GM12878 (cell line): ENCODE data around the gene NEK8. TPM values are rescaled to one million over a fixed set of nuclear protein-coding genes. Genes with fewer than 3 reads are reported as not detected.

ENCODE experiments used
- ATAC-seq: fragments of 200-7000 bp; cut with Tn5 transposase; 3 replicates; pipeline ENCODE4 v1.9.1; 2020; ENCODE audit warnings: mild to moderate bottlenecking, moderate library complexity
- BruUV-seq: library from RNA; stranded (reverse); fragments of 400-500 nt; replicated peaks from 2 replicates; lab custom pipeline; 2021; lab: Mats Ljungman, UMichigan
- CTCF ChIA-PET: fragments of 300-600 bp; sonication (Branson Sonifier 250); formaldehyde crosslinking; extraction: SDS; loops from one replicate; lab custom pipeline; 2021; ENCODE audit warnings: inconsistent platforms; lab: Yijun Ruan, JAX
- POLR2A ChIA-PET: fragments of 350-600 bp; formaldehyde crosslinking; extraction: SDS; loops from one replicate; lab custom pipeline; 2021; ENCODE audit warnings: inconsistent platforms; lab: Charles Lee
- RAD21 ChIA-PET: fragments of 300-600 bp; sonication (Branson Sonifier 250); formaldehyde crosslinking; loops from one replicate; lab custom pipeline; 2023; ENCODE audit warnings: antibody characterized with exemption; ENCODE audit not compliant: unreplicated experiment; lab: Charles Lee
- SMC1A ChIA-PET: fragments of 300-600 bp; sonication (Branson Sonifier 250); formaldehyde crosslinking; loops from one replicate; lab custom pipeline; 2023; ENCODE audit not compliant: unreplicated experiment, uncharacterized antibody; lab: Charles Lee
- DNase-seq: peaks from one replicate; pipeline ENCODE4 v3.0.0-alpha.2; 2011; ENCODE audit warnings: low read depth, low spot score
- FAIRE-seq: peaks from 3 replicates; lab custom pipeline; 2011; peaks lifted over from hg19 to GRCh38; lab: Jason Lieb, UNC
- H2AFZ ChIP-seq: 2 replicates; pipeline ENCODE4 v1.6.0; 2011; ENCODE audit warnings: low read depth, low read length, control low read depth; ENCODE audit not compliant: control insufficient read depth
- H3K27ac ChIP-seq: 2 replicates; pipeline ENCODE4 v1.5.1; 2011; ENCODE audit warnings: control low read depth; ENCODE audit not compliant: control insufficient read depth, insufficient read depth
- H3K27me3 ChIP-seq, 2 experiments: replicated peaks in 1 of 2; 2 replicates each; pipeline versions ENCODE4 v1.6.0 to v1.6.1; 2011; ENCODE audit warnings: low read length in 1 of 2; ENCODE audit not compliant: control insufficient read depth in 2 of 2, insufficient read depth in 2 of 2
- H3K36me3 ChIP-seq, 2 experiments: 2 replicates each; pipeline ENCODE4 v1.5.1; 2011; ENCODE audit warnings: low read length in 1 of 2; ENCODE audit not compliant: control insufficient read depth in 2 of 2, insufficient read depth in 2 of 2
- H3K4me1 ChIP-seq: 2 replicates; pipeline ENCODE4 v1.6.1; 2011; ENCODE audit warnings: mild to moderate bottlenecking, low read length, moderate library complexity, mixed read lengths; ENCODE audit not compliant: control insufficient read depth, insufficient read depth
- H3K4me2 ChIP-seq: 2 replicates; pipeline ENCODE4 v1.6.0; 2011; ENCODE audit warnings: control low read depth; ENCODE audit not compliant: control insufficient read depth, insufficient read depth
- H3K4me3 ChIP-seq: fragments of 200-600 bp; sonication (generic); 2 replicates; pipeline ENCODE4 v1.5.1; 2016
- H3K79me2 ChIP-seq: 2 replicates; pipeline ENCODE4 v1.6.0; 2011; ENCODE audit warnings: low read length; ENCODE audit not compliant: control insufficient read depth, insufficient read depth
- H3K9ac ChIP-seq: 2 replicates; pipeline ENCODE4 v1.8.0; 2011; ENCODE audit warnings: low read length, control low read depth, mixed read lengths; ENCODE audit not compliant: control insufficient read depth, insufficient read depth
- H3K9me3 ChIP-seq: replicated peaks from 3 replicates; pipeline ENCODE4 v1.5.1; 2011; ENCODE audit warnings: mild to moderate bottlenecking, low read length; ENCODE audit not compliant: control insufficient read depth, insufficient read depth
- H4K20me1 ChIP-seq: 2 replicates; pipeline ENCODE4 v1.6.0; 2011; ENCODE audit not compliant: control insufficient read depth, insufficient read depth
- CBX5 ChIP-seq: sonication (generic); IDR thresholded peaks from 2 replicates; pipeline ENCODE4 v1.6.1; 2016; ENCODE audit warnings: low read depth, moderate library complexity, mild to moderate bottlenecking, inconsistent platforms
- SPI1 ChIP-seq: IDR thresholded peaks from 2 replicates; pipeline ENCODE4 v1.6.1; 2011; ENCODE audit warnings: low read depth, mild to moderate bottlenecking, low read length, moderate library complexity, borderline replicate concordance; ENCODE audit not compliant: insufficient read depth
- WGBS: methylation state at CpG from one replicate; pipeline ENCODE4 v1.1.6; 2016; ENCODE audit warnings: low lambda C conversion rate; ENCODE audit not compliant: insufficient replicate concordance, insufficient coverage; ENCODE audit errors: missing lambda C conversion rate; 5-methylcytosine and 5-hydroxymethylcytosine counted together
- in situ Hi-C: fragments of 300-500 bp; cut with MboI; formaldehyde crosslinking; loops from 9 replicates; pipeline ENCODE4 v1.14.3; 2018; ENCODE audit warnings: mixed read lengths
- intact Hi-C: fragments of 100-400 bp; cut with micrococcal nuclease; formaldehyde crosslinking; loops from one replicate; pipeline ENCODE4 v1.14.2; 2022; ENCODE audit not compliant: unreplicated experiment
- polyA plus RNA-seq, 11 experiments: library from polyadenylated mRNA; depleted of rRNA in 4 of 11; unstranded in 6 of 11; stranded (reverse) in 5 of 11; fragments of >200 nt; fragmentation: Nextera tagmentation in 4 of 11; fragmentation: Illumina TruSeq in 1 of 11; extraction: Ambion mirVana in 4 of 11; extraction: Trizol in 1 of 11; gene quantifications; 1 replicate in 1 of 11; 2 replicates in 10 of 11; pipeline versions ENCODE4 v1.2.1 to v1.2.3, GENCODE V29; 2011 to 2016; ENCODE audit warnings: inconsistent platforms in 2 of 11, missing spikeins in 2 of 11, low read depth in 1 of 11
- total RNA-seq, 4 experiments: library from RNA; depleted of rRNA in 3 of 4; stranded (reverse); fragments of >200 nt in 3 of 4; fragmentation: Illumina TruSeq in 1 of 4; extraction: Trizol in 1 of 4; gene quantifications; 2 replicates each; pipeline versions ENCODE4 v1.2.1 to v1.2.3, GENCODE V29; 2013 to 2021
- TF ChIP-seq, protein P1 (sequence below): fragments of 450-650 bp; IDR thresholded peaks from 2 replicates; pipeline ENCODE4 v1.6.1; 2016; ENCODE audit warnings: mild to moderate bottlenecking

NEK8 gene
- total and polyA plus RNA-seq, 10 of the 15 experiments (the other 5 are each of a cell fraction or from before 2014, with no cell fraction given), result 2.3 to 14.3 (median 9.4) TPM

DNA sequence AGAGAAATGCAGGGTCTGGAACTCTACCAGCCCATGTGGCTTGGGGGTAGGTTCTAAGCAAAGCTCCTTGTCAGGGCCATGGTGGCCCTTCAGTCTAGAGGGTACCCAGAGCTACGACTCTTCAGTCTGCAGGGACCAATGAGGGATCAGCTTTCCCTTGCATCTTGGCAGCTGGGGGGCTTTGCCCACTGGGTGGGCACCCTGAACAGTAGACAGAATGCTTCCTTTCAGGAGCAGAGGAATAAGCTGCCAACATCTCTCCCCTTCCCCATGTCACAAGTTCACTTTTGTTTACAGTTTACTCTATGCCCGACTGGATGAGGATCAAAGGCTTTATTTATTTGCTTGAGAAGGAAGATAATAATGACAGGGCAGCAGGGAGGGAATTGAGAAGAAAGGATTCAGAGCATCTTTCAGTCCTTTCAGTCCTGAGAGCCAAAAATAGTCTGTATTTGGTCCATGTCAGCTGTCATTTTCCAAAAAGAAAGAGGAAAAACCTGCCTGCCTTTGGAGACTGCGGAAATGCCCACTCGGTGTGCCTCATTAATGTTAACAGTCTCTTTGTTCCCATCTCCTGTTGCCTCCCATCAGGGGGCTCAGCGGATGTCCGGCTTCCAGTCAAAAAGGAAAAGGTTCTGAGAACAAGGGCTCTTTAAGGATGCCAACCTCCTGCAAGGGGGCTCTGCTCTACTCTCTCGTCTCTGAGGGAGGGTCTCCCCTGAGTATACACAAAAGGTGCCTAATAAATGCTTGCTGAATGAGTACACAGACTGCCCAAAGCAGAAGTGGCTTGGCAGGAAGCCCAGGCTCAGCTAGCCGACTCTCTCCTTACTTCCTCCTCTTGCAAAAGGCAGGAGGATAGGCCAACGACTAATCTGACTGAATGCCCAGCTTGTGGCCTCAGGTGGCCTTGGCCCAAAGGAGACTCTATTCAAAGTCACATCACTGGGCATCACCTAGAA, 32.3 kb downstream of the NEK8 start:
- DNase-seq (no peak), FAIRE-seq (no peak), ATAC-seq (no peak; the same call in 2 of the 3 replicates)
- no peaks in the 10 kb centered on the region for H3K9me3 ChIP-seq
- WGBS, result 56% methylated on average over 9 of the region's 9 CpGs
- H3K27me3 ChIP-seq, result no peaks in the 10 kb centered on the region
- peaks cover 15% of the 10 kb centered on the region for H3K4me1 ChIP-seq
- H3K9ac ChIP-seq, result no peak overlapping the region
- ChIA-PET RAD21 (interaction anchor here (0.8 to 6.1 kb wide), 7 partner anchors 34 to 193 kb away, joined by 3 to 109 read pairs (median 4); partner anchors contain the start of genes FLOT2, NEK8 and TLCD1), POLR2A (interaction anchor here (0.6 to 2.0 kb wide), 6 partner anchors 22 to 191 kb away, joined by 3 to 5 read pairs (median 4); partner anchors contain the start of genes BLTP2 and PHF12), SMC1A (interaction anchor here (1.2 to 4.9 kb wide), 4 partner anchors 33 to 193 kb away, joined by 4 to 60 read pairs (median 22); partner anchors contain the start of genes FAM222B, NEK8 and TLCD1), CTCF (interaction anchor here (0.9 to 7.3 kb wide), 9 partner anchors 9 to 192 kb away, joined by 3 to 175 read pairs (median 78); partner anchors contain the start of genes DHRS13, FLOT2, NEK8 and PHF12)
- H2AFZ ChIP-seq, result no peak overlapping the region
- H4K20me1 ChIP-seq, result no peaks in the 10 kb centered on the region; the same call in 1 of the 2 replicates
- peaks cover 7 to 26% of the 10 kb centered on the region in 2 experiments for H3K36me3 ChIP-seq
- intact Hi-C loops (loop anchor here (5.0 kb wide), 2 partner anchors 46 to 81 kb away; partner anchors contain the start of gene FAM222B), in situ Hi-C loops (no loop called here)
- H3K4me2 ChIP-seq, result no peak overlapping the region
- TF ChIP-seq, protein P1, sequence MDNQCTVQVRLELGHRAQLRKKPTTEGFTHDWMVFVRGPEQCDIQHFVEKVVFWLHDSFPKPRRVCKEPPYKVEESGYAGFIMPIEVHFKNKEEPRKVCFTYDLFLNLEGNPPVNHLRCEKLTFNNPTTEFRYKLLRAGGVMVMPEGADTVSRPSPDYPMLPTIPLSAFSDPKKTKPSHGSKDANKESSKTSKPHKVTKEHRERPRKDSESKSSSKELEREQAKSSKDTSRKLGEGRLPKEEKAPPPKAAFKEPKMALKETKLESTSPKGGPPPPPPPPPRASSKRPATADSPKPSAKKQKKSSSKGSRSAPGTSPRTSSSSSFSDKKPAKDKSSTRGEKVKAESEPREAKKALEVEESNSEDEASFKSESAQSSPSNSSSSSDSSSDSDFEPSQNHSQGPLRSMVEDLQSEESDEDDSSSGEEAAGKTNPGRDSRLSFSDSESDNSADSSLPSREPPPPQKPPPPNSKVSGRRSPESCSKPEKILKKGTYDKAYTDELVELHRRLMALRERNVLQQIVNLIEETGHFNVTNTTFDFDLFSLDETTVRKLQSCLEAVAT, result 0 out of 2 replicates have a peak, but pooled peaks have one; percentile 21
- no peak for TF ChIP-seq CBX5
- TF ChIP-seq SPI1, result peak; percentile 13; the same call in 1 of the 2 replicates
- BruUV-seq, result no TSS peak
- H3K79me2 ChIP-seq, result no peaks in the 10 kb centered on the region
- H3K27ac ChIP-seq, result no peak overlapping the region
- H3K4me3 ChIP-seq, result no peak overlapping the region
